ENCODE results near the gene SAP30BP.

- no peak for TF ChIP-seq CTCF (IDR thresholded peaks at IDR 0.05)
- TF ChIP-seq EZH2 (IDR thresholded peaks at IDR 0.05; ENCODE audit: borderline replicate concordance, insufficient read depth, low read depth, low read length, poor library complexity, severe bottlenecking), result no peak
These were observed 62.2 kb downstream of the SAP30BP start for GRCh38 chr17:75729351-75729750.
